HG03439 (cell line): ENCODE measurements around the gene C11orf24.
"Not testable (repeated sequence)": the region's sequence is repeated elsewhere in the genome, so short reads cannot be mapped to it uniquely, and the experiment has no call there.

Source experiments
- ATAC-seq: cut with Tn5 transposase; IDR thresholded peaks from one replicate; pipeline ENCODE4 v1.9.1; 2021; ENCODE audit warnings: mild to moderate bottlenecking, moderate library complexity; ENCODE audit not compliant: unreplicated experiment

The C11orf24 gene

DNA sequence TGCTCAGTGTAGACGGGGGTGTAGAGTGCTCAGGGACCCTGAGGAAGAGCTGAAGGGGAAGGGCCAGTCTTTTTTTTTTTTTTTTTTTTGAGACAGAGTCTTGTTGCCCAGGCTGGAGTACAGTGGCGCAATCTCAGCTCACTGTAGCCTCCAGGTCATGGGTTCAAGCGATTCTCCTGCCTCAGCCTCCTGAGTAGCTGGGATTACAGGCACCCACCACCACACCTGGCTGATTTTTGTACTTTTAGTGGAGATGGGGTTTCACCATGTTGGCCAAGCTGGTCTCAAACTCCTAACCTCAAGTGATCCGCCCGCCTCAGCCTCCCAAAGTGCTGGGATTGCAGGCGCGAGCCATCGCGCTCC, 27.7 kb upstream of the C11orf24 start:
- ATAC-seq, result not testable (repeated sequence)

DNA sequence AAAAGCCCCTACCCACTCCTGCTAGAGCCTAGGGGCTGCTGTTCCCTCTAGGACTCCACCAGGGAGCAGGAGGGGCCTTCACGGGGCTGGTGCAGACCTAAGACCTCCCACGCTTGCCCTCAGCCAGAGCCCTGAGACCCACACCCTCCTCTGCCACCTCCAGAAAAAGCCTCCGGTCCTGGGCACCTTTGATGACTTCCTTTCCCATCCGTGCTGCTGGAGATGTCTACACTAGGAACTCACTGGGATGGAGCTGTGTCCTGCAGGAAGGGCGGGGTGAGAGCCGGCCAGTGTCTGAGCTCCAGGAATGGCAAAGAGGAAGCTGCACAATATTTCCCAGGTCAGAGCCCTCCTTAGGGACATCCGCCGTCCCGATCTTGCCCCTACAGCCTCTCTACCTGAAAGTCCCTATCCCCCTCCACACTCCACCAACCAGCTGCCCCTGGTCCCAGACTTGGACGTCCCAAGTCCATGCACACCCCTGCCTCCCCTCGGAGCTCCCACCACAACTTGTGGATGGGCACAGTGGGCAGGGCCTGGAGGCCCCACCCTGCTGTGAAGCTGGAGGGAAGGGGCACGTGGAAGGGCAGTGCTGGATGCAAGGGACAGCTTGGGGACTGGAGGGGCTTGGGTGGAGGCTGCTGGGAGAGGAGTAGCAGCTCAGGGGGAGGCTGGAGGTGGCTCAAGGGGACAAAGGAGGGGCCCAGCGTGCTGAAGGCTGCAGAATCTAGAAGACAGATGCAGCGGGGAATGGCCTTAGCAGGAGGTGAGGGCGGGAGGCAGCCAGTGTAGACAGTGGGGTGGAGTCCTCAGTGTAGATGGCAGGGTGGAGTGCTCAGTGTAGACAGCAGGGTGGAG, 27.1 kb upstream of the C11orf24 start:
- ATAC-seq, result no peak

DNA sequence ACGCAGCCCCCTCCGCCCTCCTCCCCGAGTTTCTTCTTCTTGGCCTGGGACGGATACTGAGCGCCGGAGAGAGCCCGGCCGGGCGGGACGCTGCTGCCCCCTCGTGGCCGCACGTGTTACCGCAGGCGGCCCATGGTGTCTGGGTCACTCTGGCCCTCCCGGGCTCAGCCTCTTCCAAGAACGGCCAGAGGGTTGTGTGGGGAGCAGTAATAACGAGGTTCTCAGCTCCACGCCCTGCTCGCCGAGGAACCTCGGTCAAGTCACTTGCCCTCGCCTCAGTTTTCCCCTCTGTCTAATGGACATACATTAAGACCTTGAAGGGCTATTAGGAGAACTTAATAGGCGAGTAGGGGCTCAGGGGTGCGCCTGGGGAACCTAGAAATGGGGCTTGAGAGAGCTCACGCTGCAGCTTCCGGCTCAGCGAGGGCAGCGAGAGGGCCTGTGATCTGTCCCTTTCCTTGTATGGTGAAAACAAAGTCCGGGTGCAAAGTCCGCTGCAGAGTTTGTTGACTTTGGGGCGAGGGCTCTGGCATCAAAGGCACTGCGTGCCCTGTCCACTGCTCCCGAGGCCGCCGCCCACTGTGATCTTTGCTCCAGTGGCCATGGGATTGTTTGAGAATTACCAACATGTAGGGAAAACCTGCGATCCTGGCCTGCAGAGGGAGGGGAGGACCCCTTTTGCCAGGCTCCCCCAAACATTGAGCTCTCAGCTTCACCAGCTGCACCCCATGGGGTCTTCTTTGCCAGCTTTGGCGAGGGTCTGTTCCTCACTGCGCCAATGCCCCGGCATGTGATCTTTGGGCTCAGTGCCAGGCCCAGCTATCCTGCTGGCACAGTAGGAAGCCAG, 26.3 kb upstream of the C11orf24 start:
- ATAC-seq, result peak; percentile 51

DNA sequence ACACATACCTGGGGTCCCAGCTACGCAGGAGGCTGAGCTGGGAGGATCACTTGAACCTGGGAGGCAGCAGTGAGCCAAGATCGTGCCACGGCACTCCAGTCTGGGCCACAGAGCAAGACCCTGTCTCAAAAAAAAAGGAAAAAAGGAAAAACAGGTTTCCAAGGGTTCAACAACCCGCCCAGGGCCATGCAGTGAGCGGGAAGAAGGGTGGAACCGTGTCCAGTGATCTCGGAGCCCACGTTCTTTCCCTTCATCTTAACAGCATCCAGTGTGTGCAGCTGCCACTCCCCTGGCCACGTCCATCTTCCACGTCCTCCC, 25.7 kb upstream of the C11orf24 start:
- no peak for ATAC-seq

DNA sequence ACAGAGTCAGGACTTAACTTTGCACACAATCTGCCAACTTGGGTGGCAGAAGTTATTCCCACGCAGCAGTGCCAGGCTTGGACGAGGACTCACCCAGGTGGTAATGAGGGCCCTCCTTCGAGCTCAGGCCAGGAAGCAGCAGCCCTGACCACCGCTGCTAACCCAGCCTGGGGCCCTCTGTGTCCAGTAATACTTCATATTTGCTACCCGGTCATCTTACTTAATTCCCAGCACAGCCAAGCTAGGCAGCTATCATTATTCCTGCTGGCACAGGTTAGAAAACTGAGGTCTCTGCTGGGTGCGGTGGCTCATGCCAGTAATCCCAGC, 25.2 kb upstream of the C11orf24 start:
- ATAC-seq, result no peak

DNA sequence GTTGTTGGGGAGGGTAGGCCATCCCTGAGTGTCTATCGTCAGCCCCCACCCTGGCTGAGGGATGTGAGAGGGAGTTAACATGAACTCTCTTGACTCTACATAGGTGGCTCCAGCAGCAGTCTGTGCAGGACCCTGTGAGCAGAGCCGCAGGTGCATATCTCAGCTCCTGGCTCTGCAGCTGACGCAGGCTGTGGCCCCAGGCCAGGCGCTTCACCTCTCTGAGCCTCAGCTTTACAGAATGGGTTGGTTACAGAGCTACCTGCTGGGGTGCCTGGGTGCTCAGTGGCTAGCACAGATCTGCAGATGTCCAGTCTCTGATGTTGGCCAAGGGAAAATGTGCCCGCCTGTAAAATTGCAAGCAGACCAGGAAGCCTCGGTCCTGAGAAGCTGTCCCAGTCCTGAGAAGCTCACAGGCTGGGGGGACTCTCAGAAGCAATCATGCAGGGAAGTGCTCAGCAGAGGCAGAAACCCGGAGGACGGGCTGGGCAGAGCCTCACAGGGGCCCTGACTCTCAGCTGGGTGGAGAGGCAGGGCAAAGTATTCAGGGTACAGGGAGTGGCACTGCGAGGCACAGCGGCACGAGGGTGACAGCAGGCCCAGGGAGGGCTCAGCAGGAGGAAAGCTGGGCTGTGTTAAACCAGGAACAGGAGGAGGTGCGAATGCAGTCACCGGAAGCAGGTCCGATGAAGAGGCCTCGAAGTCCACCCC, 24.7 kb upstream of the C11orf24 start:
- ATAC-seq, result no peak

DNA sequence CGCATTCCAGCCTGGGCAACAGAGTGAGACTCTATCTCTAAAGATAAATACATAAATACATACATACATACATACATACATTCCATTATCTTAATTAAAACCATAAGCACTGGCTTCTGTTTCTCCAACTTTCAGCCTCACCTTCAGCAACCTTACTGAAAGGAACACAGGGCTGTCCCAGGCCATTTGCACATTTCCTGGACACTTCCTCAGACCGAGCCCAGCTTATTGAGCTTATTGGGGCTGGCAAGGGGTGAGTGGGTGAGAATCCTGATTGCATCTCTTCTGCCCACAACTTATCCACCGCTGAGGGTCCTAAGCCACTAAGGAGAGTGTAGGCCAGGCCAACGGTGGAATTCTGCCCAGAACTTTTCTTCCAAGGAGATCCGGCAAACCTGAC, 24.2 kb upstream of the C11orf24 start:
- ATAC-seq, result no peak

DNA sequence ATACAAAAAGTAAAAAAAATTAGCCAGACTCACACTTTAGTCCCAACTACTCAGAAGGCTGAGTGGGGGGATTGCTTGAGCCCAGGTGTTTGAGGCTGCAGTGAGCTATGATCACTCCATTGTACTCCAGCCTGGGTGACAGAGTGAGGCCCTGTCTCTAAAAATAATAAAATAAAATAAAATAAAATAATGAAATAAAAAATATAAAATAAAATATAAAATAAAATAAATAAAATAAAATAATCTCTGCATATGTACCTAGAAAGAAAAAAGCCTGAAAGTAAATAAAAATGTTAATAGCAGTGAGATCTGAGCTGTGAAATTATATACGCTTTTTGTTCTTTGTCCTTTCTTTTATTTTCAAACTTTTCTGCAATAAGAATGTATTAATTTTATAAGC, 23.5 kb upstream of the C11orf24 start:
- ATAC-seq, result no peak

DNA sequence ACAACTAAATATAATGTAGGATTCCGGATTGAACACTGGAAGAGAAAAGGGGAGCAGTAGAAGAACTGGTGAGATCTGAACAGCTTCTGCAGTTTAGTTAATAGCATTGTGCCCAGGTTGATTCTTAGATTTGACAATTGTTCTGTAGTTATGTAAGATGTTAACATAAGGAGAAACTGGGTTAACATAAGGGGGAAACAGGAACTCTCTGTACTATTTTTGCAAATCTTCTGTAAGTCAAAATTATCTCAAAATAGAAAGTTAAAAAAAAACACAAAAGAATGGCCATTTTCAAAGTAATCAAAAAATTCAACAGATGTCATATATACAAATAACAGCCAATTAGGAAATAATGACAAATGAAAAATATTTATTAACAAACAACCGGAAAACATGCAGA, 21.9 kb upstream of the C11orf24 start:
- ATAC-seq, result no peak

DNA sequence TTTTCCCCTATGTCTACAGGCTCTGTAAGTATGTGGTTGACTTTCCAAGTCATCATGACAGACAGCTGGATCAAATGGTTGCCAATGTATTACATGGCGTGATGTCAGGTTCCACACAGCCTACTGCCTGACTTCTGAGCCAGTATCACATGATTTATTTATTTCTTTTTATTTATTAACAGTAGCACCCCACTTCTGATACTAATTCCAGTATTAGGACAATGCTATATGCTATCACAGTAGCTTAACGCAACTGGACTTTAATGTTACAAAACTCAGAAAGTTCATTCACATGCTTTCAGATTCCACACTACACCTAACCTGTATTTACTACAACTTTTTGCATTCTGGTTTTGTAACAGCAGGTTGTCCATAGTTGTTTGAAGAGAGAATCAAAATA, 17.7 kb upstream of the C11orf24 start:
- ATAC-seq, result no peak

DNA sequence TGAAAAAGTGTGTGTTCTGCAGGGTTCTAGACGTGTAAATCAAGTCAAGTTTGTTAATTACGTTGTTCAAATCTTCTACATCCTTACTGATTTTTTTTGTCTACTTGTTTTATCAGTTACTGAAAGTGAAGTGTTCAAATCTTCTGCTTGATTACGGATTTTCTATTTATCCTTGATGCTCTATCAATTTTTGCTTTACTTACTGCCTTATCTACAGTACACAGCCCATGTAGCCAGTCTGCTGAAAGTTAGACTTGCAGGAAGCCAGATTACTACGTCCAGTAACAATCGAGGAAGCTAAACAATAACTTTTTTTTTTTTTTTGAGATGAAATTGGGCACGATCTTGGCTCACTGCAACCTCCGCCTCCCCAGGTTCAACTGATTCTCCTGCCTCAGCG, 15.6 kb upstream of the C11orf24 start:
- ATAC-seq, result no peak

DNA sequence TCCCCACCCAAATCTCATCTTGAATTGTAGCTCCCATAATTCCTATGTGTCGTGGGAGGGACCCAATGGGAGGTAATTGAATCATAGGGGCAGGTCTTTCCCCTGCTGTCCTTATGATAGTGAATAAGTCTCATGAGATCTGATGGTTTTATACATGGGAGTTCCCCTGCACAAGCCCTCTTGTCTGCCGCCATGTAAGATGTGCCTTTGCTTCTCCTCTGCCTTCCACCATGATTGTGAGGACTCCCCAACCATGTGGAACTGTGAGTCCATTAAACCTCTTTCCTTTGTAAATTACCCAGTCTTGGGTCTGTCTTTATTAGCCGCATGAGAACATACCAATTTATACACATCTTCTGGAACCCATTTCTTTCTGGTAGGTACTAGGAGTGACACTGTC, 12.8 kb upstream of the C11orf24 start:
- ATAC-seq, result not testable (repeated sequence)

DNA sequence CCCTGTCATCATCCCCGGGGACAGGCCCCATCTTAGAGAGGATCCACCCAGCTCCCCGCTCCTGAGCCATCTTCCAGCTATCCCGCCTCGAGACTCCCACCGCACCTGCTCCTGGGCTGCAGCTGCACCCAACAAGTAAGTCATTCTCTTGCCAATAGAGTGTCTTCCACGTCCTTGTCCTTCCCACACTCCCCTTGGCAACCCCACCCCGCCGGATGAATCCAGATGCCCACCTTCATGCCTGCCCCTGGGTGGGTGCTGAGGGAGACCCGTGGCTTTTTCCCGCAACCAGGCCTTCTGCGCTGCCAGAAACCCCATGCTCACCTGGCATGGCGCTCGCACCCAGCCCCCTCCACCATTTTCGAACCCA, 11.1 kb upstream of the C11orf24 start:
- ATAC-seq, result no peak

DNA sequence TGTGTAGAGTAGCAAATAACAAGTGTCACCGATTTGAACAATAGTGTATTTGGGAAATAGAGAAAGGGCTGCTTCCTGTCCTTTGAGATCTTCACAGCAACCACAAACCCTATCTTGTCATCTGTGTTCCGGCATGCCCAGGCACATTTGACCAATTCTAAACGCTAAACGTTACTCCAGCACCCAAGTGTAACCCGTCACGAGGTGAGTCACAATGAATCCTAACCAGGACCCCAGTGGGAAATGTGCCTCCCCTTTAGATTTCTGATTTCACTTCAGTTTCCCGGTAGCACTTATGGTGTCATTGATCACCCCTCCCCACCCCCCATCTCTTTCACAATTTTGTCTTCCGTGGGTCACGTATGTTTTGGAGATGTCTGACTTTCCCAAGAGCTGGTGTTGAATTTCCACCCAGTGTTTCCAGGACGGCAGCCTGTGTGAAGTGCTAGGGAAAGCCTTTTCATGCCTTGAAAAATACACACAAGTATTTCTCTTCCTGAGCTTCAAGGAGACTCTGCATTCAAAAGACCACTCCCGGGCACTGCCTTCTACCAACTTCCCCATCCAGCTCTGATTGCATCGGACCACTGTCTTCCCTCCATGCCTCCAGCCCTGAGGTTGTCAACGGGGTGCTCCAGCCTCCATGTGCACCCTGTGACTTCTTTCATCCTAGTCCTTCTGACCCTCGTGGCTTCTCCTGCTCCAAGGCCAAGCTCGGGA, 10.5 kb upstream of the C11orf24 start:
- peak; percentile 66 for ATAC-seq

DNA sequence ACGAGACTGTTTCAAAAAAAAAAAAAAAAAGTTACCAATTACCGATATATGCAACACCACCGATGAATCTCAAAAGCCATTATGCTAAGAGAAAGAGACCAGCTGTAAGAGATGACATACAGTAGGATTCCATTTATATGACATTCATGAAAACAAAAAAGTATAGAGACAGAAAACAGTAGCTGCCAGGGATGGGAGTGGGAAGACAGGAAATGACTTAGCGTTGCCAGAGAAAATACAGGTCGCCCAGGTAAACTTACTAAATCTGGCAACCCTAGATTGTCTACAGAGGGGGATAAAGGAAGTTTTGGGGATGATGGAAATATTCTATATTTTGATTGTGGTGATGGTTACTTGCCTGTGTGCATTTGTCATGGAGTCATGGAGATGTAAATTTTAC, 7.9 kb upstream of the C11orf24 start:
- no peak for ATAC-seq

DNA sequence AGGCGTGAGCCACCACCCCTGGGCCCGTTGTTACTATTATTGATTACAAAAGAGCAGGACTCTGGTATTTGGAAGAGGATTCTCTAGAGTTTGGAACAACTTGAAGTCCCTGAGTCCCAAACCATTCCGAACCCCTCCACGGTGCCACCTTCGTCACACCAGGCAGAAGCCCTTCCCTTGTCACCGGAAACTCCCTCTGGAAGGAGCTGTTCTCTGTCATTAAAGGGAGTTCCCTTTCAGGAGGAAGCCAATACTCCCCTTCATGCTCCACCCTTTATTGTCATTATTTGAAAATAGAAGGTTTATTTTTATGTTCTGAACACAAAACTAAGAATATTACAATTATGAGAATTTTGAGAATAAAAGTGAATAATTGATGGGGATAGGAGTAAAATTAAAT, 5.1 kb upstream of the C11orf24 start:
- ATAC-seq, result no peak

DNA sequence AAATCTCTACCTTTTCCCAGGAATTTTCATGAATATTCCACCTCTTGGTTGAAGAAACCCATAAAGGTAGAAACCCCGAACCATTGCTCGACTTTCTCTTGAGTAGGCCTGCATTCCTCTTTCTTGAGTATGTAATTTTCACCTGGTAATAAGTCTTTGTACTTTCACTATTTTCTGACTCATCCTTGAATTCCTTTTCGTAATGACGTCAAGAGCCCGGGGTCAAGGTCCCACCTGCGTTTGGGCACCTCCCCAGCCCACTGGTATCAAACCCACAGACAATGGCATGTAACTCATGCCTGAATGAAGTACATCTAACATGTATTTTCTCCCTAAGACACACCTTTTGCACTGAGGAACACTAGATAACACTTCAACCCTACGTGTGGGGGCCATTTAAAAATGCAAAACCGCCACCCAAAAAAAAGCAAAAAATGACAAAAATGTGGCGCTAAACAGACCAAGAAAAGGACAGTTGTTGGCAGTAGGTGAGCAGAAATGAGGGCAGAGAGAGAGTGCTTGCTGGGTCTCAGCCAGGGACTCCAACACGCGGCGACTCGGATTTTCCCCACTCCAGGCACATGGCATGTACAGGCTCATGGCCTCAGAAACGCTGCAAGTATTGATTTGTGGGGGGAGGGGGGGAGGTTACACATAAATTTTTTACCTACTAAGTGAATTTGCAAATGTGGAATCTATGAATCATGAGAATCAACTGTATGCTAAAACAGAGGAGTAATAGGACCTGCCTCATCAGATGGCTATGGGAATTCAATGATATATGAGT, 4.1 kb upstream of the C11orf24 start:
- ATAC-seq, result no peak

DNA sequence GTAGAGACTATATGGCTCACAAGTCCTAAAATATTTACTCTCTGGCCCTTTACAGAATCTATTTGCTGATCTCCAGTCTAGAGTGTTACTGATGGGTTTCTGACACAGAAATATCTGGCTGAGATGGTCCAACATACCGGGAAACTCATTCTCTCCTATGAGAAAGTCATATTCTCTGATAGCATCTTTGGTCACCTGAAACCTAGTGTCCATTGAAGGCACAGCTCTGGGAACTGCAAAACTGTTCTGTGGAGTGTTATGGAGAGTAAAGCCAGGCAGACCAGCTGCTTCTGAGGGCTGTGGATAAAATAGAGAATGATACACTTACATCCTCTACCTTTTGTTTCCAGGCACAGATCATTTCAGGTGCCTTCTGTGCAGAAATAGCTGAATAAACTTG, 2.5 kb upstream of the C11orf24 start:
- ATAC-seq, result no peak

DNA sequence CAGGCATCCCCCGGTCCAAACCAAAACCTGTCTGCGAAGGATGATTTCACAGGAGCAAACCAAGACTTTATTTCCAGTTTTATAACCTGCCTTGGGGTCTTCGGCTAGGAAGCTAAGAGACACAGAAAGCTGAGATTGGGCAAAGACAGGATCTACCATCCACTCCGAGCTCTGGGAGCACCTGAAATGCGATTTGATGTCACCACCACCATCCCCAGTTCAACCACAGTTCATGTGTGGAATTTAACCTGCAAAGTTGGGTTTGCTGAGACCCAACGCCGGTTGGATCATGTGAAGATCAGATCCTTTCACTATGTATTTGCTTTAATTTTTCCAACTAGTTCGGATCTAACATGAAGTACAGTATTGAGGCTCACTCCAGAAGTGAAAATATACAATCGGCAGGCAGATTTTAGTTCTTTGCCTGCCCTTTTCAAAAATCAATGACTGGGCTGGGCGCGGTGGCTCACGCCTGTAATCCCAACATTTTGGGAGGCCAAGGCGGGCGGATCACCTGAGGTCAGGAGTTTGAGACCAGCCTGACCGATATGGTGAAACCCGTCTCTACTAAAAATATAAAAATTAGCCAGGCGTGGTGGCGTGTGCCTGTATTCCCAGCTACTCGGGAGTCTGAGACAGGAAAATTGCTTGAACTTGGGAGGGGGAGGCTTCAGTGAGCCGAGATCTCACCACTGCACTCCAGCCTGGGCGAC, 1.4 kb upstream of the C11orf24 start:
- no peak for ATAC-seq
